Right hindlimb (tissue), 1 donor: ENCODE results near the gene ADGRG1.

Experiments used
- DNase-seq: peaks from one replicate; pipeline ENCODE4 v3.0.0-alpha.2; 2018

Gene ADGRG1

DNA sequence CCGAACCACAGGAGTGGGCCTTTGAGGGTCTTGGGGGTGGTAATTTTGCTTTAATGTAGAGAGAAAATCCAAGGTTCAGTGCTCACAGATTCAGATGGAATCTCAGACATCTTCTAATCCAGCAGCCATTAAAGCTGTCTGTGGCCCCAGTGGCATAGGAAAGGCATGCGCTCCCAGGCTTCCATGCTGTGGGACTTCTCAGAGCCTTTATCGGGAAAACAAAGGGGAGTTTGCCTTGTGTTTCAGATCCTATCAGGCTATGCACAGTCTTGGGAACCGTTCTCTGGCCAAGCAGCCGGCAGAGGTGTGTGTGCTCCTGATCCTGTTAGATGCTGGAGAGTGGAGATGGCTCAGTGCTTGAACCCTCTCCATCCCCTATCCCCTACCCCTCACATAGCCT is 7.8 kb downstream of the ADGRG1 start:
- no peak for DNase-seq

DNA sequence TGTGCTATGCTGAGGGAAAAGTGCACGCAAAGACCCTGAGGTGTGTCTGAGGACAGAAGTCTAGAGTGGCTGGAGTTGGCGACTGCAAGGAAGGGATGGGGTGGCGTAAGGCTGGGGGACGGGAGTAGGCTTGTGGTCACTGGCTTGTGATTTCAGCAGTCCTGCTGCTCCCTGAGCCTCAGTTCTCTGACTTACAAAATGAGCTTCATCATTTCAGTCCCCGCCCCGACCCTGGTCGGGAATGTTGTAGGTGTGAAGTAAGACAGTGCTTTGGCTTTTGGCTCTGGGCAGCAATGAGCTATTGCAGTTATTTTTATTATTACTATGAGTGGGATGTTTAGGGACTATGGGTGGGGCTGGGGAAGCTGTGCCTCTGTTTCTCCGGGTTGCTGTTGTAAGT is 8.6 kb downstream of the ADGRG1 start:
- no peak for DNase-seq

DNA sequence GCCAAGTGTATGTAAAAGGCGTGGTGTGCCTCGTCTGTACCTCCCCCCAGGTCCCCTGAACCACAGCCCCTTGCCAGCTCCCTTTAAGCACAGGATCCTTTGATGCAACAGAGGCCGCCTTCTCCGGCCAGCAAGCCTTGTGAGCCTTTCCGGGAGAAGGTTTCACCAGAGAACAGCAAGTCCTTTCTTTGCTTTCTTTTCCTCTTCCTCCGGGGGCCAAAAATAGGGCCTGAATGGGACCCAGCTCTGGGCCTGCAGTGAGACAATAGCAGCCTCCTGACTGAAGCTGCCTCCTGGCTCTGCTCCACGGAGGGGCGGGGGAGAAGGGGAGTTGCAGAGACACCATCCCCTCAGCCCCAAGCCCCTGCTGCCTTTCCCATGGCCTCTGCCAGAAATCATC is 9.0 kb downstream of the ADGRG1 start:
- DNase-seq: peak; percentile 74

DNA sequence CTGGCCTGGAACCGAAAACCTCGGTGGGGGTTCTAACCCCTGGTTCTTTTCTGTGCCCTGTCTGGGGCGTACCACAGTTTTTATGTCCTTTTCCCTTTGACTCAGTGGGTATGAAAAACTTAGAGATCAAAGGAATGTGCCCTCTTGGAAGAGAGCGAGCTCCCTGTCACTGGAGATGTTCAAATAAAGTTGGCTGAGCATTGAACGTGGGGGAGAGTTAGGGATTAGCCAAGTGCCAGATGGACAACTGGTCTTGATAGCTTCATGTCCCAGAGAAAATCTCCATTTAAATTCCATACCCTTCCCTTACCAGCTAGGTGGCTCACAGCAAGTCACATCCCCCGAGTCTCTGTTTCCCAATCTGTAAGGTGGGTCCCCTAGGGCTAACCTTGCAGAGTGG is 9.5 kb downstream of the ADGRG1 start:
- no peak for DNase-seq

DNA sequence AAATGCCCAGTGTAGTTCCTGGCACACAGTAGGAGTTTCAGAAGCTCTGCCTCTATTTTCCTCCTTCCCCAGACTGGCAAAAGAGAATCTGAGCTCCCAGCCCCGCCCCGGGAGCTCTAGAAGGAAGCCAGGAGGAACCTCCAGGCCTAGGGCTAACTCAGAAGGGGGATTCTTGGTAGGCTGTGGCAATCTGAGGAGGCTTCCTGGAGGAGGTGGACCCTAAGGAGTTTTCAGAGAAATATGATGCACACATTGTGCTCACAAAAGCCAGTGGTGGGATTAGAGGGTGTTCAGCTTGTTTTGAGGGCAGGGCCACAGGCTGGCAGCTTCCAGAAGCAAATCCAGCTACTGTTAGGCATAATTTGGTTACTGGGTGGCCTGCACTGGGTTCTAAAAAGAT is 10.0 kb downstream of the ADGRG1 start:
- DNase-seq: no peak

DNA sequence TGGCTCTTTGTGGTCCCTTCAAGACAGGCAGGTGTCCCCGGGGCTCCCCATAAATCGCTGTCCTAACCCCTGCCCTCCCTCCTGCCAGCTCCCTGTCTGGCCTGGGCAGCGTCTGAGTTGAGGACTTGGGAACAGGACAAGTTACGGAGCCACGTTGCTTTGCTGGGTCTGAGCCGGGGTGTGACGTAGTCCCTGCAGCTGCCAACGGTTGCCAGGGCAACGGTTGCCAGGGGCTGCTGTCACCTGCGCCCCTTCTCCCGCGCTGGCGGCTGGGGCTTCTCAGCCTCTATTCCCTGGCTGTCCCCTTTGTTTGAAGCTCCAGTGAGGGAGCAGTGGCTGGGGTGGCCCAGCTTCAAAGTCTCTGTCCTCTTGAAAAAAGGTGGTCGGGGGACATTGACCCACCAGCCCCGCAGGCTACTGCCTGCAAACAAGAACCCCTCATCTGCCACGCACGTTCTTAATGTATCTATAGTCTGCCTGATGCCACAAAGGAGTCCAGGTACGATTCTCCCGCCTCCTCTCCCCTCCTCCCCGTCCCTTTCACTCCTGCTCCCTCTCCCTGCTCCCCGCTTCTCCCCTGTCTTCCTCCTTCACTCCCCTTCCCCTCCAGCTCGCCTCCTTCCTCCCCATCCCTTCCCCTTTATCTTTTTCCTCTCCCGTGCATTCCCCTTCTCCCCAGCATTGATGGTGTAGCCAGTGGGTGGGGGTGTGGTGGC is 10.9 kb downstream of the ADGRG1 start:
- DNase-seq: peak; percentile 87

DNA sequence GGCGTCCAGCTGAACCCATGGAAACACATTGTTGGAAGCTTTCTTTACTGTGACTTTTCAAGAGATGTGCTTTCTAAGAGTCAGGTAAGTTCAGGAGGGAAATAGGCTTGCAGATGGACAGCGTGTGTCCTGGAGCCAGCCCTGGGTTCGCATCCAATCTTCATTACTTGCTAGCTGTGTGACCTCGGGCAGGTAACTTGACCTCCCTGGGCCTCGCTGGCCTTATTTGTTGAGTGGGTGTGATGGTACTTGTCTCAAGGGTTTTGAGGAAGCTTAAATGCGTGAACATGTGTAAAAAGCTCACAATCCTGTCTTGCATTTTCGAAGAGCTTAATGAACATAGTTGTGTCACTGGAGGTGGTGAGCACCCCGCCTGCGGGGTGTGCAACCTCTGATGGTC is 11.8 kb downstream of the ADGRG1 start:
- DNase-seq: no peak

DNA sequence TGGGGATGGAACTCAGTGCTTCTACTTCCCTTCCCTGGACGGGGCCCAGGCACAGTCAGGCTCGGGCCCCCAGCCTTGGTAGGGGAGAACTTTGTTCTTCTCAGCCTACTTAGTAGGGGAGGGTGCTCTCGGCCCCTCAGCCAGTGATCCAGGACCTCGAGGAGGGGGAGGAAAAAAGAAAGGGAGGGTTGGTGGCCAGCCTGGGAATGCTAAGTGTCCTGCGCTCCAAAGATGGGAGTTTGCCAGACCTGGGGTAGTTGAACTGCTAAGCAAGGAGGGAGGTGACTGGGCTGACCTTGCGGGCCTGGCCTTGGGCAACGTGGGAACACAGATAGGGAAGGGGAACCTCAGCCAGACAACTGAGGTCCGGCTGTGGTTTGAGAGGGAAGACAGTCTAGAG is 12.2 kb downstream of the ADGRG1 start:
- DNase-seq: no peak

DNA sequence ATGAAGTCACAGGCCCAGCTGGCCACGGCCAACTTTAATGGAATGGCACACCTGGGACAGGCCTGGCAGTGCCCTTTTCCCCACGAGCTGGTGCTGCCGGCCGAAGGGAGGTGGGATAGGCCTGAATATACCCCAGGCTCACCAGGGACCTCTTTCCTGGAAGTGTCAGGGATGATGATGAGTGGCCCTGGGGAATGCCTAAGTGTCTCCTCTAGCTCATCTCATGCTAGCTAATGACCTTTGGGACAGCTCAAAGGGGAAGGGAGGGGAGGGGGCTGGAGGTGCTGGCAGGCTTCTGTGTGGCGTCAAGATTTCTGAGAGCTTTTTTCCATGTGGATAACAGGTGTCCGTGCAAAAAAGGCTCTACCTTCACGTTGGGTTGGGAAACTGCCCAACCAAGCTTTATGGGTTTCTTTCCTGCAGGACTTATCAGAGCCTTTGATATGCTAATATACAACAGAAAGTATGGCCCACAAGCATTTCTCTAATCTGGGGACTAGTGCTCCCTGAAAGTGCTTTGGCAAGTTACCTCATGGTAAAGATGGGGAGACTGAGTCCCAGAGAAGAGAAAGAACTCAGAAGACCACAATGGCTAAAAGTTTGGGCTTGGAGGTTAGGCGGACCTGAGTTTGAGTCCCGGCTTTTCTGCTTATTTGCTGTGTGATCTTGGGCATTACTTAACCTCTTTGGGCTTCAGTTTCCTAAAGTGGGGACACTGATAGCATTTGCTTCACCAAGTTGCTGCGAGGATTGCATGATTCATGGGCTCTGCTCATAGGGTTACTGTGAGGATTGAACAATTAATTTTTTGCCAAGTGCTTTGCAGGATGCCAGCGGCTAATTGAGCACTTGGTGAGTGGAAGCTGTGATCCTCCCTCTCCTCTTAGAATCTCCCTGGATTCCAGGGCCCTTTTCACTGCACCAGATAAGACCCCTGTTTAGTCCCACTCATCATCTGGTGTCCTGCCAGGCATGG is 14.0 kb downstream of the ADGRG1 start:
- DNase-seq: no peak

DNA sequence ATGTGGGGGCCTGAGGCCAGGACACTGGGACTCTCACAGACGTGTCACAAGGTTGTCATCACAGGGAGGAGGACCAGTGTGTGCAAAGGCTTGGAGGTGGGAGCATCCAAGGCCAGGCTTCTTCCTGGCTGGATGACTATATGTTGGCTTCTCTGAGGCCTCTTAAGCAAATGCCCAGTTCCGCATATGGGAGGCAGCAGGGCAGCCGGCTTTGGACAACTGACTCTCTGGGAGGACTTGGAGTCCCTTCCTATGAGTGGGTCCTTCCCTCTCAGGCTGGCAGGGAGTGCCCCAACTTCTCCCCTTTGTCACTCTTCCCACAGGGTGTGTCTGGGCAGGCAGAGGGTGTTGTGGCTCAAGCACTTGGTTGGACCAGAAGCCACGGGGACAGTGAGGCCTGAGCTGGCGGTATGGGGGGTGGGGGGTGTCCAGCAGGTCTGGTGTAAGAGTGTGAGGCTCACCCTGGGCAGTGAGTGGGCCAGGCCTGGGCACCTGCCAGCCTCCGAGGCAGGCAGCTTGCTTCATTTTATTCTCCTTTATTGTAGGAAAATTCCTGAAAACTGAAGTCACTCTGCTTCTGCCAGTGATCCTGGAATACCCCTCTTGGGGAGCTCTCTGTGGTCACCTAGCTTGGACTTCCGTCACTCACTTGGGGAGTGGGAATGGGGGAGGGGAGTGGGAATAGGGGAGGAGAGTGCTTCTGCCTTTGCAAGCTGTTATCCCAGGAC is 14.9 kb downstream of the ADGRG1 start:
- DNase-seq: no peak

DNA sequence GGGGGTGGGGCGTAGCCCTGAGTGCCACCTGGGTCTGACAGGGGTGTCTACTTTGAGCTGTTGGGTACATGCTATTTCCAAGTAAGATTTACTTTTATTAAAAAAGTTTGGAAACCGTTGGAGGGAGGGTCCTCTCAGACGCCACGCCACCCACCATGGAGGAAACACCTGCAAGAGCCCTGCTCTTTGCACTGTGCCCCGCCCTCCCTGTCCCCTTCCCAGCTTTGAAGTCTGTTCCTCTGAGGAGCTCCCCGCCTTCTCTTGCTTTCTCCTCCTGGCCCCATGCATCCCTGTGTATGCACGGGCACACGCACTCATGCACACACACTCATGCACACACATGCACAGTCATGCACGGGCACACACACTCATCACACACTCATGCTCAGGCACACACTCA is 15.5 kb downstream of the ADGRG1 start:
- DNase-seq: no peak

DNA sequence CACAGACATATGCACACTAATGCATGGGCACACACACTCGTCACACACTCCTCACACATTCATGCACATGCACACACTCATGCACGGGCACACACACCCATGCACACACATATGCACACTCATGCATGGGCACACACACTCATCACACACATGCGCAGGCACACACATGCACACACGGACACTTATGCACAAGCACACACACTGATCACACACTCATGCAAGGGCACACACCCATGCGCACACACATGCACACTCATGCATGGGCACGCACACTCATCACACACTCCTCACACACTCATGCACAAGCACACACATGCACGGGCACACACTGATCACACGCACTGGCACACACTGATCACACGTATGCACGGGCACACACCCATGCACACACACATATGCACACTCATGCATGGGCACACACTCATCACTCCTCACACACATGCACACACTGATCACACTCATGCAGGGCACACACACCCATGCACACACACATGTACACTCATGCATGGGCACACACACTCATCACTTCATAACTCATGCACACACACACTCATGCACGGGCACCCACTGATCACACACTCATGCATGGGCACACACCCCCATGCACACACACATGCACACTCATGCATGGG is 16.1 kb downstream of the ADGRG1 start:
- no peak for DNase-seq

DNA sequence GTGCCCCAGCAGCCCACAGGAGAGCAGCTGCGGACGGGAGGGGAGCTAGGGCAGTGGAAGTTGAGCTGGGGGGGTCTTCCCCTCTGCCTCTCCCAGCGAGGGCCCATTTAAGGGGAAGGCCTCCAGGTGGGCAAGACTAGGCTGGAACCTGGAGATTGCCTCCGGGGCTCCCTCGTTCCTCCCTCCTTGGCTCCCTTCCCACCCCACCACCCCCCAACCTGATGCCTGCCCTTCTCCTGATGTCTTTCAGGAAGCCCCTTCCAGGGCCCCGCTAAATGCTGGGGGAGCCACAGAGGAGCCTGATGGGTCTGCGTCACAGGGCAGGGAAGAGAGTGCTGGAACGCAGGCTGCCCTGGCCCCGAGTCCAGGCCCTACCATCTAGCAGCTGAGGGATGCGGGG is 16.7 kb downstream of the ADGRG1 start:
- no peak for DNase-seq

DNA sequence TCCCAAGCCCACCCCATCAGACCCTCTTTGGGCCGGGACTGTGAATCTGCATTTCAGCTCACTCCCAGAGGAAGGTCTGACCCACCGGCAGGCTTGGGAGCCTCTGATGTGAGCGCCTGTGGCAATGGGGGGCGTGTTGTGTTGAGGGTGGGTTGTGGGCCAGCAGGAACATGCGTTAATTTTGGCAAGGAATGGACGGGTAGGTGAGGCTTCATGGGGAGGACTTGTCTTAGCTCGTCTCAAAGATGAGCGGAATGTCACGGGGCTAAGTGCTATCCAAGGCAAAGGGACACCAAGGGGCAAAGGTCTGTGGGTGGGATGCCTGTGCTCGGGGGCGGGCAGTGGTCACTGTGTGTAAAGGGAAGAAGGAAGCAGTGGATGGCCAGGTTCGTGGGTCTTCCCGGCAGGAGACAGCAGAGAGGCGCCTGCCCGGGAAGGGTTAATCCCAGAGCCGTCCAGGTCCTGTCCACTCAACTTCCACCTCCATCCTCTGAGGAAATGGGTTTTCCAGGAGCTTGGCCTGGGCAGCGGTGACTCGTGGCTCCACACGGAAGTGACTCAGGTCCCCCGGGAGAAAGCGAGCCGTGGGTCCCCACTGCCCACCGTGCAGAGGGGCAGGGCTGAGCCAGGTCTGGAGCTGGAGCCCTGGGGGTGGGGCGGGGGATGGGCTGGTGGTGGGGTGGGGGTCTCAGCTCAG is 17.4 kb downstream of the ADGRG1 start:
- peak; percentile 77 for DNase-seq

DNA sequence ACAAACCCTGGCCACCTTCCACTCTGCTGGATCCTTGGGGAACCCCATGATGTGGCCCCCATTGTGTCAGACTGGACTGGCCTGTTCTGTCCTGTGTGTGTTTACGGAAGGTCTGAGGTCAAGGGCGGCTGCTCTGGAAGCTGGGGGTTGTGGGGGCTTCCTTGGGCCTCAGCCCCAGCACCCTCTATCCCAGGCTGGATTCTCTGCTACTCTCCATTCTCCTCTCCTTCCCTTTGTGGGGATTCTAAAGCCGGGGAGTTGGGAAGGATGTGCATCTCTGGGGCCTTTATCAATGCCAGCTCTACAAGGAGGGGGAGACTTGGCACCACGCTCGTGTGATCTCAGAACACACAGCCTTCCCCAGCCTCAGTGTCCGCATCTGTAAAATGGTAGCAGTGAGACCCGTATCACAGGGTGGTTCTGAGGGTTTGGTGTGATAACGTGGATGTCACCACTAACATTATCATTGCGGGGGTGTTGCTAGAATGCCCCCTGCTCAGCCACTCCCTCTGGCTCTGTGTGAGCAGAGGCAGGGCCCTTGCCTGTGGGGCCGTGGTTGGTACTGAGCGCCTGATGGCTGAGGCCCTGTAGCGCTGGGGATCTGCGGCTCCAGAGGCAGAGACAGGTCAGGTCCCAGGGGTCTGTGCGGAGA is 18.1 kb downstream of the ADGRG1 start:
- no peak for DNase-seq

DNA sequence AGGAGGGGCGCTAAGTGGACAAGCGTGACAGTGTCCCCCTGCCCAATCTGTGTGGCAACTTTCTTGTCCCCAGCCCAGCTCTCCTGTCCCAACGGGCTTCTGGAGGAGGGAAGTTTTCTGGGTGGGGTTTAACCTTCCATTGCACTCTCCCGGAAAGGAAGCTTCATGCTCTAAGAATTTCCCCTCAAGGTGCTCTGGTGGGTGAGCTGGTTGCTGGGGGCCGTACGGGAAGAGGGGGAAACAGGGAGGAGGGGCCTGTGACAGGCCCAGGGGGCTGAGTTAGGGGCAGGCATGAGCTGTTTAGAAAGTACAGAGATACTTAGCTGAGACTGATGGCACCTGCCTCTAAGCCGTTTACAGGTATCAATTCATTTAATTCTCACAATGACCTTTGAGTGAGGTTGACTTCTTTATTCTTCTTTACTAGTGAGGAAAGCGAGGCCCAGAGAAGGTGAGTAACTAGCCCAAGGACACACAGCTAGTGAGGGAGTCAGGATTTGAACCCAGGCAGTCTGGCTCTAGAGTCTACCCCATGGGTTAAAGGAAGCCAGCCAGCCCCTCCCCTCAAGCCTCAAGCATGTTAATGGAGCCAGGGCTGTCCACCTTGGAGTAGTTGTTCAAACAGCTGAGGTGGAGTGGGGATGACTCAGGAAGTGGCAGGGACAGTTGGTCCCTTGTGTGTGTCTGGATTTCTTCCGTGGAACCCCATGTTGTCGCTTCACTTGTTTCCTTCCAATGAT is 18.9 kb downstream of the ADGRG1 start:
- no peak for DNase-seq

DNA sequence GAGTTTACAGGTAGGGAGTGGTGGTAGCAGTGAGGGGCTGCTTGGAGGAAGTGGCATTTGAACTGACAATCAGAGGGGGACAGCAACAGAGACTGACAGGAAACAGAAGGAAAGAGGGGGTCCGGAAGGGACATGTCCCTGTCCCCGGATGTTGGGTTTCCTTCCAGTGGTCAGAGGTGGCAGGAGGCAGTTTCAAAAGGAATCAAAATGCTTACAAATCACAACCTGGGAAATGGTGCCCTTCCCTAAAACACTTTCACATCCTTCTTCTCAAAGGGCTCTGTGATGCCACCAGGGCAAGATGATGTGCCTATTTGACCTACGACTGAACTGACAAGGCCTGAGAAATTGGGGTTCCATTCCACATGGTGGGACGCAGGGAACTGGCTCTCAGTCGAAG is 19.7 kb downstream of the ADGRG1 start:
- DNase-seq: no peak

DNA sequence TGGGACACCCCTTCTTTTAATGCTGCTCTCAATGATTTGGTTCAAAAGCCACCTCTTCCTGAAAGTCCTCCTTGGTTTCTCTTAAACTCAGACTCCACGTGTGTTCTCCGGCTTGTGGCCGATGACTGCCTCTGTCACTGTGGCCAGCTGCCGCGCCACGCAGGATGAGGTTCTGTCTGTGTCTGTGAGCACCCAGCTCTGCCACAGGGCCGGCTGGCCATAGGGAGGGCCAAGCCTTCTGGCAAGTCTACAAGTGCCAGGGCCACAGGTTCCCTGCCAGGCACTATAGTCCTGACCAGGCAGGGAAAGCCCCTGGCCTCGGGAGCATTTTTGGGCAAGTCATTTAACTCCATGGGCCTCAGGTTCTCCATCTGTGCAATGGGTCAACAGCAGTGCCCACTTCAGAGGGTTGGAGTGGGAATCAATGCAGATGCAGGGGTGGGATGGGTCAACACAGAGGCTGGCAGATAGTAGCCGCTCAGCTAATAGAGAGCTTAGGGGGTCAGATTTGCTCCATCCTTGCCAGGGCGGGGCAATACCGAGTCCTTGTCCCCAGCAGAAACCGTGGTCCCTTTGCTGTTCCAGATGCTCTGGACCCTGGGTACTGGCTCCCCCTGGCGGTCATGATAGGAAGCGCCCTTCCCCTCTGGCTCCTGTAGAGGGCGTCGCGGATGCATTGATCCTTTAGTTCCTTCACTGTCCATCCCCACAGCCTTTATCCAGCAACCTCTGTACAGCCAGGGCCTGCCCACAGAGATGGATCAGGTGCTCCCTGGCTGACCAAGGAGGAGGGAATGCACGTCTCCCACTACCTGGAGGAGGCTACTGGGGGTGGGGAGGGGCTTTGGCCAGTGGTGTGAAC is 20.4 kb downstream of the ADGRG1 start:
- peak; percentile 83 for DNase-seq

DNA sequence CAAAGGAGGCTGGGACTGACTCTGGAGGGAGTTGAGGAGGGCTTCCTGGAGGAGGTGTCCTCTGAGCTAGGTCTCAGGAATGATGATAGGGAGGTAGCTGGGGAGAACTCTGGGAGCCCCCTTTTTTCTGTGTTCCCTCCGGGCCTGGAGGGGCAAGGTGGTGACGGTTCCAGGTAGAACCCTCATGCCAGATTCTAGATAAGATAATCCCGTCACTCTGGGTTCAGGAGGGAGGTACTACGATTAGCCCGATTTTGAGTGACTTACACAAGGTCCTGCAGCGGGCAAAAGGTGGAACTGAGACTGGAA is 21.0 kb downstream of the ADGRG1 start:
- no peak for DNase-seq

DNA sequence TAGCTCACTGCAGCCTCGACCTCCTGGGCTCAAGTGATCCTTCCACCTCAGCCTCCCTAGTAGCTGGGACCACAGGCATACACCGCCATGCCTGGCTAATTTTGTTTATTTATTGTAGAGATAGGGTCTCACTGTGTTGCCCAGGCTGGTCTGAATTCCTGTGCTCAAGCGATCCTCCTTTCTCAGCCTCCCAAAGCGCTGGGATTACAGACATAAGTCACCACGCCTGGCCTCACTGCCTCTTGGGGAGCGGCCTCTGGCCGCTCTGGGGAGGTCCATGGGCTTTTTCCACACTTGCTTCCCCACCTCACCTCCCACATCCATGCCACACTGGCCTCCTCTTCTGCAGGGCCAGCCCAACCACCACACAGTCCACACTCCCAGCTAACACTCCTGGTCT is 21.4 kb downstream of the ADGRG1 start:
- no peak for DNase-seq
